ENCODE results near the gene TLR1.

DNA sequence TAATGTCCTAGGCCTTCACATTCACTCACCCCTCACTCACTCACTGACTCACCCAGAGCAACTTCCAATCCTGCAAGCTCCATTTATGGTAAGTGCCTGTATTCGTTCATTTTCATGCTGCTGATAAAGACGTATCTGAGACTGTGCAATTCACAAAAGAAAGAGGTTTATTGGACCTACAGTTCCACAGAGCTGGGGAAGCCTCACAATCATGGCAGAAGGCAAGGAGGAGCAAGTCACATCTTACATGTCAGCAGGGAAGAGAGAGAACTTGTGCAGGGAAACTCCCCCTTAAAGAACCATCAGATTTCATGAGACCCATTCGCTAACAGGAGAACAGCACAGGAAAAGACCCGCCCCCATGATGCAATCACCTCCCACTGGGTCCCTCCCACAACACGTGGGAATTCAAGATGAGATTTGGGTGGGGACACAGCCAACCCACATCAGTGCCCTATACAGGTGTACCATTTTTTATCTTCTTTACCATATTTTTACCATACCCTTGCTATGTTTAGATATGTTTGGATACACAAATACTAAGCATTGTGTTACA lies 18.2 kb upstream of the TLR1 start:
- TF ChIP-seq MYC (IDR thresholded peaks at IDR 0.05; ENCODE audit: low read depth, low read length): no peak
- TF ChIP-seq, protein P1, sequence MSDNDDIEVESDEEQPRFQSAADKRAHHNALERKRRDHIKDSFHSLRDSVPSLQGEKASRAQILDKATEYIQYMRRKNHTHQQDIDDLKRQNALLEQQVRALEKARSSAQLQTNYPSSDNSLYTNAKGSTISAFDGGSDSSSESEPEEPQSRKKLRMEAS (IDR thresholded peaks at IDR 0.05; ENCODE audit: low read depth, low read length): no peak
- no peak for TF ChIP-seq POLR2A (IDR thresholded peaks at IDR 0.05; ENCODE audit: extremely low read depth, insufficient read length)
- TF ChIP-seq CTCF (IDR thresholded peaks at IDR 0.05; ENCODE audit: low read depth, low read length): no peak

Measured in NB4 (cell line).